Measurements from ENCODE around the gene PIR. TPM values are rescaled to one million over a fixed set of nuclear protein-coding genes. Genes with fewer than 3 reads are reported as not detected.

Gene PIR
- total RNA-seq, 3 donors from 2014 or later (not counting 1 experiment from before 2014, with no cell fraction given), result 0.57 TPM; not detected in 2

- Mint-ChIP-seq H3K27ac (no peak overlapping the region), H3K4me3 (no peak overlapping the region), H3K36me3 (no peaks in the 10 kb centered on the region), H3K4me1 (no peaks in the 10 kb centered on the region), H3K9me3 (no peaks in the 10 kb centered on the region), H3K27me3 (ENCODE audit: low read depth in 2 of 2) (peaks cover 4 to 24% of the 10 kb centered on the region in 2 donors)
- H3K4me3 ChIP-seq (ENCODE audit: low read length), result no peak overlapping the region
- H3K36me3 ChIP-seq (ENCODE audit: control insufficient read depth, insufficient read depth, low read length), result no peaks in the 10 kb centered on the region
- H3K9me3 ChIP-seq (ENCODE audit: control insufficient read depth, insufficient read depth, low read length), result no peaks in the 10 kb centered on the region
- DNase-seq (no peak), ATAC-seq (no peak)
- no peaks in the 10 kb centered on the region for H3K27me3 ChIP-seq (ENCODE audit: control insufficient read depth, insufficient read depth, low read length)
- H3K4me1 ChIP-seq (ENCODE audit: control insufficient read depth, insufficient read depth, low read length), result no peaks in the 10 kb centered on the region
- TF ChIP-seq CTCF (IDR thresholded peaks at IDR 0.05), result no peak
- no CpG with 5 or more reads among the region's 2 CpGs for WGBS (ENCODE audit: insufficient coverage)
- H3K27ac ChIP-seq (ENCODE audit: low read length), result no peak overlapping the region
- intact Hi-C loops (cut with micrococcal nuclease), result no loop called here
These were observed 9.2 kb downstream of the PIR start for GRCh38 chrX:15483891-15484290.

GRCh38 chrX:15475486-15475885, 17.6 kb downstream of the PIR start:
- Mint-ChIP-seq H3K4me1 (no peaks in the 10 kb centered on the region), H3K36me3 (no peaks in the 10 kb centered on the region), H3K9me3 (no peaks in the 10 kb centered on the region), H3K4me3 (no peak overlapping the region), H3K27me3 (ENCODE audit: low read depth in 2 of 2) (peaks cover 5 to 26% of the 10 kb centered on the region in 2 donors), H3K27ac (no peak overlapping the region)
- Histone ChIP-seq H3K9me3 (ENCODE audit: control insufficient read depth, insufficient read depth, low read length) (no peaks in the 10 kb centered on the region), H3K27me3 (ENCODE audit: control insufficient read depth, insufficient read depth, low read length) (no peaks in the 10 kb centered on the region), H3K4me3 (ENCODE audit: low read length) (no peak overlapping the region), H3K27ac (ENCODE audit: low read length) (no peak overlapping the region), H3K36me3 (ENCODE audit: control insufficient read depth, insufficient read depth, low read length) (no peaks in the 10 kb centered on the region), H3K4me1 (ENCODE audit: control insufficient read depth, insufficient read depth, low read length) (no peaks in the 10 kb centered on the region)
- 90% methylated on average over 4 of the region's 4 CpGs for WGBS (ENCODE audit: insufficient coverage)
- no peak for ATAC-seq
- TF ChIP-seq CTCF (IDR thresholded peaks at IDR 0.05), result no peak
- no peak for DNase-seq
- intact Hi-C loops (cut with micrococcal nuclease), result no loop called here

DNA sequence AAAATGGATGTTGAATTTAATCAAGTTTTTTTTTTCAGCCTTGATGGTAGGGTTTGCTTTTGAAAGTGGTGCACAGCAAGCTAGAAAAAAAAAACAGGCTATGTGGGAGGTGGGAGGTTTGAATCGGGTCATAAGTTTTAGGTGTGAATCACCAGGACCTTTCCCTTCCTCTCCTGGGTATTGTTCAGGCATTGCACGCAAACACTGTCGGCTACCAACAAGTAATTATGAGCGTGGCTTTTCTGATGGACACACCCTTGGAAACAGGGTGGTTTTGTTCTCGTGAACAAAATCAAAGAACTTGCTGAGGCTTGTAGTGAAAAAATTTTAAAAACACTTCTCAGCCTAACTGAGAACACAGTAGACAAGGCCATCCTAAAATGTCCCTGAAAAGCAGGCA, 18.1 kb downstream of the PIR start:
- no peaks in the 10 kb centered on the region for H3K36me3 Mint-ChIP-seq
- peaks cover 5 to 21% of the 10 kb centered on the region in 2 donors for H3K27me3 Mint-ChIP-seq (ENCODE audit: low read depth in 2 of 2)
- intact Hi-C loops (cut with micrococcal nuclease), result no loop called here
- Histone ChIP-seq H3K4me3 (ENCODE audit: low read length) (no peak overlapping the region), H3K27me3 (ENCODE audit: control insufficient read depth, insufficient read depth, low read length) (no peaks in the 10 kb centered on the region), H3K36me3 (ENCODE audit: control insufficient read depth, insufficient read depth, low read length) (no peaks in the 10 kb centered on the region), H3K27ac (ENCODE audit: low read length) (no peak overlapping the region), H3K9me3 (ENCODE audit: control insufficient read depth, insufficient read depth, low read length) (no peaks in the 10 kb centered on the region), H3K4me1 (ENCODE audit: control insufficient read depth, insufficient read depth, low read length) (no peaks in the 10 kb centered on the region)
- no peaks in the 10 kb centered on the region for H3K9me3 Mint-ChIP-seq
- no peak overlapping the region for H3K4me3 Mint-ChIP-seq
- H3K27ac Mint-ChIP-seq, result no peak overlapping the region
- TF ChIP-seq CTCF (IDR thresholded peaks at IDR 0.05), result no peak
- WGBS (ENCODE audit: insufficient coverage), result no CpG with 5 or more reads among the region's 5 CpGs
- no peaks in the 10 kb centered on the region for H3K4me1 Mint-ChIP-seq
- DNase-seq (no peak), ATAC-seq (no peak)

GRCh38 chrX:15474028-15474427, 19.1 kb downstream of the PIR start:
- peaks cover 5 to 20% of the 10 kb centered on the region in 2 donors for H3K27me3 Mint-ChIP-seq (ENCODE audit: low read depth in 2 of 2)
- intact Hi-C loops (cut with micrococcal nuclease), result no loop called here

More at GRCh38 chrX:15474028-15474427, 19.1 kb downstream of the PIR start:
- no peak overlapping the region for H3K27ac ChIP-seq (ENCODE audit: low read length)
- no peak for ATAC-seq
- no peak for TF ChIP-seq CTCF (IDR thresholded peaks at IDR 0.05)
- no peak for DNase-seq
- H3K36me3 Mint-ChIP-seq, result no peaks in the 10 kb centered on the region
- no peaks in the 10 kb centered on the region for H3K9me3 ChIP-seq (ENCODE audit: control insufficient read depth, insufficient read depth, low read length)
- H3K4me3 Mint-ChIP-seq, result no peak overlapping the region
- no peaks in the 10 kb centered on the region for H3K4me1 ChIP-seq (ENCODE audit: control insufficient read depth, insufficient read depth, low read length)
- 95% methylated on average over 3 of the region's 4 CpGs for WGBS (ENCODE audit: insufficient coverage)
- H3K36me3 ChIP-seq (ENCODE audit: control insufficient read depth, insufficient read depth, low read length), result no peaks in the 10 kb centered on the region
- H3K27ac Mint-ChIP-seq, result no peak overlapping the region
- H3K9me3 Mint-ChIP-seq, result no peaks in the 10 kb centered on the region
- H3K27me3 ChIP-seq (ENCODE audit: control insufficient read depth, insufficient read depth, low read length), result no peaks in the 10 kb centered on the region
- no peaks in the 10 kb centered on the region for H3K4me1 Mint-ChIP-seq
- H3K4me3 ChIP-seq (ENCODE audit: low read length), result no peak overlapping the region

All from natural killer cell (primary cell).